ENCODE measurements around the gene LRRC23. TPM values are rescaled to one million over a fixed set of nuclear protein-coding genes. Genes with fewer than 3 reads are reported as not detected.

LRRC23 gene
- total RNA-seq, 2 donors from 2014 or later, result 8.6 to 11.3 TPM

GRCh38 chr12:6929466-6930452, 25.1 kb downstream of the LRRC23 start:
- peaks cover 2 to 14% of the 10 kb centered on the region in 2 donors for H3K36me3 Mint-ChIP-seq (ENCODE audit: insufficient read depth in 2 of 2)
- DNase-seq (no peak), ATAC-seq (replicated peaks in 1 of 2) (no peak)
- peaks cover 83% of the 10 kb centered on the region for H3K4me1 Mint-ChIP-seq (ENCODE audit: low read depth)
- peak overlapping the region; percentile 92 to 96 for H3K4me3 Mint-ChIP-seq
- peak overlapping the region; percentile 98 for H3K27ac Mint-ChIP-seq
- H3K9me3 Mint-ChIP-seq, result no peaks in the 10 kb centered on the region
- H3K27me3 Mint-ChIP-seq (ENCODE audit: low read depth), result no peaks in the 10 kb centered on the region

GRCh38 chr12:6932766-6933165, 28.1 kb downstream of the LRRC23 start:
- DNase-seq (no peak), ATAC-seq (replicated peaks in 1 of 2) (no peak)
- H3K36me3 Mint-ChIP-seq (ENCODE audit: insufficient read depth in 2 of 2), result peaks cover 2 to 9% of the 10 kb centered on the region in 2 donors
- peak overlapping the region in 1 of 2 donors; percentile 44 for H3K4me3 Mint-ChIP-seq
- H3K9me3 Mint-ChIP-seq, result no peaks in the 10 kb centered on the region
- peak overlapping the region; percentile 77 for H3K27ac Mint-ChIP-seq
- no peaks in the 10 kb centered on the region for H3K27me3 Mint-ChIP-seq (ENCODE audit: low read depth)
- H3K4me1 Mint-ChIP-seq (ENCODE audit: low read depth), result peaks cover 81% of the 10 kb centered on the region

- H3K9me3 Mint-ChIP-seq, result no peaks in the 10 kb centered on the region
- no peak overlapping the region for H3K4me3 Mint-ChIP-seq
- H3K4me1 Mint-ChIP-seq (ENCODE audit: low read depth), result peaks cover 85% of the 10 kb centered on the region
- no peak for DNase-seq
- peak overlapping the region; percentile 90 for H3K27ac Mint-ChIP-seq
- no peak for ATAC-seq (replicated peaks in 1 of 2)
- H3K27me3 Mint-ChIP-seq (ENCODE audit: low read depth), result no peaks in the 10 kb centered on the region
- H3K36me3 Mint-ChIP-seq (ENCODE audit: insufficient read depth in 2 of 2), result peaks cover 0 to 6% of the 10 kb centered on the region in 2 donors
These were observed 29.5 kb downstream of the LRRC23 start for GRCh38 chr12:6934110-6934509.

- ATAC-seq (replicated peaks in 1 of 2) (no peak), DNase-seq (no peak)
- peaks cover 79% of the 10 kb centered on the region for H3K4me1 Mint-ChIP-seq (ENCODE audit: low read depth)
- peak overlapping the region; percentile 94 for H3K27ac Mint-ChIP-seq
- peak overlapping the region; percentile 83 to 96 for H3K4me3 Mint-ChIP-seq
- no peaks in the 10 kb centered on the region for H3K27me3 Mint-ChIP-seq (ENCODE audit: low read depth)
- H3K36me3 Mint-ChIP-seq (ENCODE audit: insufficient read depth in 2 of 2), result peaks cover 0 to 9% of the 10 kb centered on the region in 2 donors
- H3K9me3 Mint-ChIP-seq, result no peaks in the 10 kb centered on the region
These were observed 31.0 kb downstream of the LRRC23 start for GRCh38 chr12:6935371-6936193.

GRCh38 chr12:6936194-6936635, 31.6 kb downstream of the LRRC23 start:
- no peak for DNase-seq
- peaks cover 75% of the 10 kb centered on the region for H3K4me1 Mint-ChIP-seq (ENCODE audit: low read depth)
- H3K36me3 Mint-ChIP-seq (ENCODE audit: insufficient read depth in 2 of 2), result peaks cover 0 to 9% of the 10 kb centered on the region in 2 donors
- H3K4me3 Mint-ChIP-seq, result peak overlapping the region; percentile 83 to 96
- ATAC-seq (replicated peaks in 1 of 2), result no peak
- no peaks in the 10 kb centered on the region for H3K27me3 Mint-ChIP-seq (ENCODE audit: low read depth)
- no peaks in the 10 kb centered on the region for H3K9me3 Mint-ChIP-seq
- H3K27ac Mint-ChIP-seq, result peak overlapping the region; percentile 94

- peak; percentile 45 to 50 for ATAC-seq (replicated peaks in 1 of 2)
- peaks cover 0 to 9% of the 10 kb centered on the region in 2 donors for H3K36me3 Mint-ChIP-seq (ENCODE audit: insufficient read depth in 2 of 2)
These were observed 32.2 kb downstream of the LRRC23 start for GRCh38 chr12:6936636-6937480.

GRCh38 chr12:6937481-6938352, 33.1 kb downstream of the LRRC23 start:
- Mint-ChIP-seq H3K27me3 (ENCODE audit: low read depth) (no peaks in the 10 kb centered on the region), H3K27ac (peak overlapping the region; percentile 52)

More at GRCh38 chr12:6936636-6937480, 32.2 kb downstream of the LRRC23 start:
- H3K9me3 Mint-ChIP-seq, result no peaks in the 10 kb centered on the region
- peak overlapping the region; percentile 94 for H3K27ac Mint-ChIP-seq
- peak; percentile 66 to 77 for DNase-seq
- no peaks in the 10 kb centered on the region for H3K27me3 Mint-ChIP-seq (ENCODE audit: low read depth)
- peaks cover 71% of the 10 kb centered on the region for H3K4me1 Mint-ChIP-seq (ENCODE audit: low read depth)
- peak overlapping the region; percentile 83 to 96 for H3K4me3 Mint-ChIP-seq

GRCh38 chr12:6938353-6939190, 34.0 kb downstream of the LRRC23 start:
- no peak for DNase-seq
- H3K4me1 Mint-ChIP-seq (ENCODE audit: low read depth), result peaks cover 70% of the 10 kb centered on the region

More at GRCh38 chr12:6937481-6938352, 33.1 kb downstream of the LRRC23 start:
- peaks cover 70% of the 10 kb centered on the region for H3K4me1 Mint-ChIP-seq (ENCODE audit: low read depth)
- peaks cover 0 to 9% of the 10 kb centered on the region in 2 donors for H3K36me3 Mint-ChIP-seq (ENCODE audit: insufficient read depth in 2 of 2)
- peak; percentile 94 to 95 for DNase-seq
- peak; percentile 93 to 95 for ATAC-seq (replicated peaks in 1 of 2)
- no peaks in the 10 kb centered on the region for H3K9me3 Mint-ChIP-seq
- H3K4me3 Mint-ChIP-seq, result peak overlapping the region; percentile 83 to 96

GRCh38 chr12:6939191-6939540, 34.5 kb downstream of the LRRC23 start:
- H3K27ac Mint-ChIP-seq, result peak overlapping the region; percentile 67
- H3K9me3 Mint-ChIP-seq, result no peaks in the 10 kb centered on the region
- ATAC-seq (replicated peaks in 1 of 2) (no peak), DNase-seq (no peak)
- H3K4me3 Mint-ChIP-seq, result peak overlapping the region; percentile 48 to 96
- peaks cover 67% of the 10 kb centered on the region for H3K4me1 Mint-ChIP-seq (ENCODE audit: low read depth)
- no peaks in the 10 kb centered on the region for H3K27me3 Mint-ChIP-seq (ENCODE audit: low read depth)
- H3K36me3 Mint-ChIP-seq (ENCODE audit: insufficient read depth in 2 of 2), result peaks cover 0 to 6% of the 10 kb centered on the region in 2 donors

More at GRCh38 chr12:6938353-6939190, 34.0 kb downstream of the LRRC23 start:
- Mint-ChIP-seq H3K9me3 (no peaks in the 10 kb centered on the region), H3K4me3 (peak overlapping the region; percentile 83 to 96), H3K27me3 (ENCODE audit: low read depth) (no peaks in the 10 kb centered on the region), H3K27ac (no peak overlapping the region), H3K36me3 (ENCODE audit: insufficient read depth in 2 of 2) (peaks cover 0 to 9% of the 10 kb centered on the region in 2 donors)
- ATAC-seq (replicated peaks in 1 of 2), result no peak

GRCh38 chr12:6941267-6941666, 36.6 kb downstream of the LRRC23 start:
- H3K36me3 Mint-ChIP-seq (ENCODE audit: insufficient read depth in 2 of 2), result peaks cover 2 to 6% of the 10 kb centered on the region in 2 donors
- no peaks in the 10 kb centered on the region for H3K27me3 Mint-ChIP-seq (ENCODE audit: low read depth)
- no peak overlapping the region for H3K27ac Mint-ChIP-seq
- DNase-seq (no peak), ATAC-seq (replicated peaks in 1 of 2) (no peak)
- H3K4me1 Mint-ChIP-seq (ENCODE audit: low read depth), result peaks cover 60% of the 10 kb centered on the region
- H3K4me3 Mint-ChIP-seq, result no peak overlapping the region
- no peaks in the 10 kb centered on the region for H3K9me3 Mint-ChIP-seq

- DNase-seq, result no peak
- H3K4me1 Mint-ChIP-seq (ENCODE audit: low read depth), result peaks cover 60% of the 10 kb centered on the region
- H3K9me3 Mint-ChIP-seq, result no peaks in the 10 kb centered on the region
- H3K4me3 Mint-ChIP-seq, result no peak overlapping the region
- H3K27me3 Mint-ChIP-seq (ENCODE audit: low read depth), result no peaks in the 10 kb centered on the region
- H3K27ac Mint-ChIP-seq, result no peak overlapping the region
- peaks cover 3 to 4% of the 10 kb centered on the region in 2 donors for H3K36me3 Mint-ChIP-seq (ENCODE audit: insufficient read depth in 2 of 2)
- ATAC-seq (replicated peaks in 1 of 2), result no peak
These were observed 37.2 kb downstream of the LRRC23 start for GRCh38 chr12:6941782-6942181.
